ENCODE data around the gene NDEL1. TPM values are rescaled to one million over a fixed set of nuclear protein-coding genes. Genes with fewer than 3 reads are reported as not detected.

The NDEL1 gene
- total RNA-seq, 1 donor from 2014 or later = 51.7 TPM

DNA sequence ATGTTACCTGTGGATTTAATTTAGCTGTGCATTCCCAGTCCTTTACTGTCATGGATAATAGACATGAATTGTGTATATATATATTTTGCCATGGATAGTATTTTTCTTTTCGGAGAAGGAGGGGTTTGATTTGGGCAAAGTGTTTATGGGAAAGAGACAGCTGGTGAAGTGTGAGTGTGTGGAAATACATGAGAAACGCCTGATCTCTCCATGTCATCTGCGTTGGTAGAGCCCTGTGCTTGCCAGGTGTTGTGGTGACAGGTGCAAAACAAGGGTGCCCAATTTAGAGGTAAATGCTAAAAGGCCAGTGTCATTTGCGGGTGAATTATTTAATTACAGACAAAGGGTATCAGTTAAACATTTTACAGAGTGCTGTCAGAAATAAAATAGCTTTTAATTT is 23.4 kb downstream of the NDEL1 start:
- H3K36me3 Mint-ChIP-seq (ENCODE audit: unreplicated experiment) = peaks cover 5% of the 10 kb centered on the region
- DNase-seq = no peak
- peaks cover 6% of the 10 kb centered on the region for H3K4me1 Mint-ChIP-seq (ENCODE audit: low read depth, unreplicated experiment)
- no peak overlapping the region for H3K27ac Mint-ChIP-seq (ENCODE audit: unreplicated experiment)
- H3K4me3 Mint-ChIP-seq (ENCODE audit: unreplicated experiment) = no peak overlapping the region
- H3K27me3 Mint-ChIP-seq (ENCODE audit: unreplicated experiment) = peaks cover 2% of the 10 kb centered on the region
- TF ChIP-seq, protein P1, sequence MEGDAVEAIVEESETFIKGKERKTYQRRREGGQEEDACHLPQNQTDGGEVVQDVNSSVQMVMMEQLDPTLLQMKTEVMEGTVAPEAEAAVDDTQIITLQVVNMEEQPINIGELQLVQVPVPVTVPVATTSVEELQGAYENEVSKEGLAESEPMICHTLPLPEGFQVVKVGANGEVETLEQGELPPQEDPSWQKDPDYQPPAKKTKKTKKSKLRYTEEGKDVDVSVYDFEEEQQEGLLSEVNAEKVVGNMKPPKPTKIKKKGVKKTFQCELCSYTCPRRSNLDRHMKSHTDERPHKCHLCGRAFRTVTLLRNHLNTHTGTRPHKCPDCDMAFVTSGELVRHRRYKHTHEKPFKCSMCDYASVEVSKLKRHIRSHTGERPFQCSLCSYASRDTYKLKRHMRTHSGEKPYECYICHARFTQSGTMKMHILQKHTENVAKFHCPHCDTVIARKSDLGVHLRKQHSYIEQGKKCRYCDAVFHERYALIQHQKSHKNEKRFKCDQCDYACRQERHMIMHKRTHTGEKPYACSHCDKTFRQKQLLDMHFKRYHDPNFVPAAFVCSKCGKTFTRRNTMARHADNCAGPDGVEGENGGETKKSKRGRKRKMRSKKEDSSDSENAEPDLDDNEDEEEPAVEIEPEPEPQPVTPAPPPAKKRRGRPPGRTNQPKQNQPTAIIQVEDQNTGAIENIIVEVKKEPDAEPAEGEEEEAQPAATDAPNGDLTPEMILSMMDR (IDR thresholded peaks at IDR 0.05; ENCODE audit: partially characterized antibody, unreplicated experiment) = no peak
- peaks cover 4% of the 10 kb centered on the region for H3K9me3 Mint-ChIP-seq (ENCODE audit: unreplicated experiment)

DNA sequence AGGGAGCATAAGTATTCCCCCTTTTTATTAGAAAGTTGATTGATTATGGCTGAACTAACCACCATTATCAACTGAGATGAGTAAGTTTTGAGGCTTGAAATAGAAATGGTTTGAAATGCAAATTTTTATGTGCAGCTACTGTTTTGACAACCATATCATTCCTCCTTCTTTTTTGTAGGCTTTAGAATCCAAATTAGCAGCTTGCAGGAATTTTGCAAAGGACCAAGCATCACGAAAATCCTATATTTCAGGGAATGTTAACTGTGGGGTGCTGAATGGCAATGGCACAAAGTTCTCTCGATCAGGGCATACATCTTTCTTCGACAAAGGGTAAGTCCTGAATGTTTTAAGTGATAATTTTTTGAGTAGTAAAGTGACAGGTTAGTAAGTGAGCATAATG is 24.1 kb downstream of the NDEL1 start:
- TF ChIP-seq, protein P1 (IDR thresholded peaks at IDR 0.05; ENCODE audit: partially characterized antibody, unreplicated experiment) = no peak
- DNase-seq = no peak
- Mint-ChIP-seq H3K27me3 (ENCODE audit: unreplicated experiment) (peaks cover 2% of the 10 kb centered on the region), H3K27ac (ENCODE audit: unreplicated experiment) (no peak overlapping the region), H3K4me1 (ENCODE audit: low read depth, unreplicated experiment) (peaks cover 12% of the 10 kb centered on the region), H3K4me3 (ENCODE audit: unreplicated experiment) (no peak overlapping the region), H3K36me3 (ENCODE audit: unreplicated experiment) (peaks cover 5% of the 10 kb centered on the region), H3K9me3 (ENCODE audit: unreplicated experiment) (peaks cover 4% of the 10 kb centered on the region)

DNA sequence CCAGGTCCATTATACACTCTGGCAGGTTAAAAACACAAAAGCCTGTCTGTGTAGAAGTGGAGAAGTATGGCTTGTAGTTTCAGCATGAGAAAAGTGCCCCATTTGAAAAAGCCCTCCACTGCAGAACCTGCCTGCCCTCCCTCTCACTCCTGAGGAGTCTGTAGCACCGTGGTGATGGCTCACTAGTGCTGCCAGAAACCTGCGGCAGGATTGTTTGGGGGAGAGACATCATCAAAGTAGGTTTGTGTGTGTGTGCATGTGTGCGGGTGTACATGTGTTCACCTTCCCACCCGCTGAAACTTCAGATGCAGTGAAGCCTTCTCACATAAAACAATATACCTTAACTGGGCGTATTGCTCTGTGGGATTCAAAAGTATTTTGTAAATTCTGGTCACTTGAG is 26.9 kb downstream of the NDEL1 start:
- no peak for DNase-seq
- Mint-ChIP-seq H3K4me1 (ENCODE audit: low read depth, unreplicated experiment) (peaks cover 36% of the 10 kb centered on the region), H3K27me3 (ENCODE audit: unreplicated experiment) (peaks cover under 1% of the 10 kb centered on the region), H3K27ac (ENCODE audit: unreplicated experiment) (no peak overlapping the region), H3K36me3 (ENCODE audit: unreplicated experiment) (no peaks in the 10 kb centered on the region), H3K4me3 (ENCODE audit: unreplicated experiment) (no peak overlapping the region), H3K9me3 (ENCODE audit: unreplicated experiment) (peaks cover 4% of the 10 kb centered on the region)
- TF ChIP-seq, protein P1 (IDR thresholded peaks at IDR 0.05; ENCODE audit: partially characterized antibody, unreplicated experiment) = no peak

DNA sequence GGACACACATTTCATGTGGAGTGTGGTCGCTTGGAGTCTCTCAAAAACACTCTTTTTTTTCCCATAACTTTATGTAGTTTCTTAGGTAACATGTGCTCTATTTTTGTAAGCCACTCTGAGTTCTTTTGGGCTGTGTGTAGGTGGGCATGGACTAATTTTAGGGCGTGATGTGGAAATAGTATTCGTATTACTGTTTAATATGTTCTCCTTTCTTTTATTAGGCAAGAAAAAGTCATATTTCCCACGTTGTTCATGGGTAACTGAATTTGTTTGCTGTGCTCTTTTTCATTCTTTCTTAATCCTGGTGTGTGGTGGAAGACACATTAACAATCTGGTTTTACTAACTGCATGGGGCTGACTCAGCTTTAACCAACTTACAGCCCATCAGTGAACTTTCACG is 27.4 kb downstream of the NDEL1 start:
- TF ChIP-seq, protein P1 (IDR thresholded peaks at IDR 0.05; ENCODE audit: partially characterized antibody, unreplicated experiment) = no peak
- H3K4me1 Mint-ChIP-seq (ENCODE audit: low read depth, unreplicated experiment) = peaks cover 40% of the 10 kb centered on the region
- no peaks in the 10 kb centered on the region for H3K36me3 Mint-ChIP-seq (ENCODE audit: unreplicated experiment)
- no peaks in the 10 kb centered on the region for H3K27me3 Mint-ChIP-seq (ENCODE audit: unreplicated experiment)
- no peak overlapping the region for H3K27ac Mint-ChIP-seq (ENCODE audit: unreplicated experiment)
- peaks cover 4% of the 10 kb centered on the region for H3K9me3 Mint-ChIP-seq (ENCODE audit: unreplicated experiment)
- no peak overlapping the region for H3K4me3 Mint-ChIP-seq (ENCODE audit: unreplicated experiment)
- DNase-seq = no peak

DNA sequence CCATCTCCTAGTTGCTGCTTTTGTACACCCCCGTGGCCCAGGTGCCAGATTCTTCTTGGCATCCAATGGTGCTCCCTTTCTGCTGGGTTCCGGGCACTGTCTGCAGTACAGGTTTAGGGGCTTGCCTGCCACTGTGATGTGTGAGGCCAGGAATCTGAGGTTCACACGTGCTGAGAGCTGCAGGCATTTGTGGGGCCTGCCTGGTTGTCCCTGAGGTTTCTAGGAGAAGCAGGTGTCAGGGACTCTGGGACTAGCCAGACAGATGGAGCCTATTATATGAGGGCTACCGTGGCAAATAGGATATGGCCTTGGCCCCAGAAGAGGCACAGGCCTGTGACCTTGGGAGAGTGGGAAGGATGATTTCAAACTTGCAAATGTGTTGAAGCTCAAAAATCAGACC is 29.3 kb downstream of the NDEL1 start:
- Mint-ChIP-seq H3K27ac (ENCODE audit: unreplicated experiment) (peak overlapping the region; percentile 69), H3K9me3 (ENCODE audit: unreplicated experiment) (peaks cover 4% of the 10 kb centered on the region), H3K4me3 (ENCODE audit: unreplicated experiment) (peak overlapping the region; percentile 67), H3K36me3 (ENCODE audit: unreplicated experiment) (no peaks in the 10 kb centered on the region), H3K27me3 (ENCODE audit: unreplicated experiment) (peaks cover under 1% of the 10 kb centered on the region), H3K4me1 (ENCODE audit: low read depth, unreplicated experiment) (peaks cover 43% of the 10 kb centered on the region)
- no peak for DNase-seq
- TF ChIP-seq, protein P1 (IDR thresholded peaks at IDR 0.05; ENCODE audit: partially characterized antibody, unreplicated experiment) = no peak

All from glutamatergic neuron (in vitro differentiated cells).